Mesenteric fat pad (tissue), 1 donor: ENCODE data around the gene GUCY1B1. TPM values are rescaled to one million over a fixed set of nuclear protein-coding genes. Genes with fewer than 3 reads are reported as not detected.

Experiments
- DNase-seq: peaks from one replicate; pipeline ENCODE4 v3.0.0-alpha.2; 2020; ENCODE audit warnings: low spot score
- total RNA-seq: library from RNA; stranded (reverse); fragmentation: NEBNext Ultra II Directional; extraction: Animal tissue kit (Norgen Biotek cat#: 25700); gene quantifications from one replicate; pipeline ENCODE4 v1.2.1, GENCODE V29; 2021
- donor health status: DM: yes; HTN: yes; CAD: no.

Gene GUCY1B1
- total RNA-seq, 1 donor from 2014 or later = 5.0 TPM

DNA sequence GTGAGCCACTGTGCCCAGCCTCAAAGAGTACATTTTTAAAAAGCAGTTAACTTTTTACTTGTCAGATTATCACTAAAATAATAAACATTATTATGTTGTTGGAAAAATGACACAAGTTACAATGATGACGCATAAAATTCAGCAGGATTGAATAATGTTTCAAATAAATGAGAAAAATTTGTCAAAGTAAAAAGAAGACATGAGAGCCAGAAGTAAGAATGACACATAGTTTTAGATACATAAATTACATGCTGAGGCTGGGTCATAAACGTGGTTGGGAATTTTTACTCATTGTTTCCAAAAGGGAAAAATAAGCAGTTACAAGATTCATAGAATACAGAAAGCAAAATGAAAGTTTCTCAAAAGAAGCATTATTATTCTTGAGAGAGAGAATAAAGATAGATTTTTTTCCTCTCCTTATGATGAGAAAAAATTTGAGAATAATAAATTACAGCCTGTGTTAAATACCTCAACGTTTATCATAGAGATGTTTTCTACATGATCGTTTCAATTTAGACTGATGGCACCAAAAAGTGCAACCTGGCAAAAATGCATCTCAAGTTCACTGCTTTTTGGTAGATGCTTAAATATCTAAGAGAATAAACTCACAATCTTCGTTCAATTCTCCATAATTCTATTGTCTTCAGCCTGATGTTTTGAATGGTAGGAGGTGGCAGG lies 40.4 kb downstream of the GUCY1B1 start:
- no peak for DNase-seq

DNA sequence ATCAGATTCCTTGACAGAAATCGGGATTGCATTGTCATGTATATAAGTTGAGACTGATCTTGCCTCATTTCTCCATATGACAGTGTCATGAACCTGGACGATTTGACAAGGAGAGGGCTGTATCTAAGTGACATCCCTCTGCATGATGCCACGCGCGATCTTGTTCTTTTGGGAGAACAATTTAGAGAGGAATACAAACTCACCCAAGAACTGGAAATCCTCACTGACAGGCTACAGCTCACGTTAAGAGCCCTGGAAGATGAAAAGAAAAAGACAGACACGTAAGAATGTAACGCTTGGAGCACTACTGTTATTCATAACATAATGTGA lies 40.9 kb downstream of the GUCY1B1 start:
- DNase-seq = no peak

DNA sequence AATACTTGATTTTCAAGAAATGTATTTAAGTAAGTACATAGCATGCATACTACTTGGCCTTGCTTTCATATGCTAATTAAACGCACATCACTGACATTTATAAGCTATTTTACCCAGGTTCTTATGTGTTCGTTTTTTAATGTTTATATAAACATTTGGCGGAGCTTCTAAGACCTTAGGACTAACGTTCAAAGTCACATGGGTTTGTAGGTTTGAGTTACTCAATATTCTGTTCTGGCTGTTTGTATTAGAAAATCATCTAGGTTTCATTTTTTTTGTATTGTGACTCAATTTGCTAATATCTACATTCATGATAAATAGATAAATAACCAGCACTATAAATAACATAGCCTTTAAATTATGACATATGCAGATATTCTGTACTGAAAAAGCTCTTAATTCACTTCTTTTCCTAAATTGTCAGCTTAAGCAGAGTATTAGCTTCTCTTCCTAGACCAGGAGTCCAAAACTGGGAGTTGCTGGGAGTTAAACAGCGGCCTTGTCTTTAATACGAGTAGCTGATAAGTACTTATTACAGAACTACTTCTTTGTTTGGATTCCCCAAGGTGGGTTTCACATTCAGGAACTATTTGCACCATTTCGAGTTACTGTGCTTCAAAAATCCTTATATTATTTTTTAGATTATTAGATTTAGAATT lies 42.0 kb downstream of the GUCY1B1 start:
- DNase-seq = no peak

DNA sequence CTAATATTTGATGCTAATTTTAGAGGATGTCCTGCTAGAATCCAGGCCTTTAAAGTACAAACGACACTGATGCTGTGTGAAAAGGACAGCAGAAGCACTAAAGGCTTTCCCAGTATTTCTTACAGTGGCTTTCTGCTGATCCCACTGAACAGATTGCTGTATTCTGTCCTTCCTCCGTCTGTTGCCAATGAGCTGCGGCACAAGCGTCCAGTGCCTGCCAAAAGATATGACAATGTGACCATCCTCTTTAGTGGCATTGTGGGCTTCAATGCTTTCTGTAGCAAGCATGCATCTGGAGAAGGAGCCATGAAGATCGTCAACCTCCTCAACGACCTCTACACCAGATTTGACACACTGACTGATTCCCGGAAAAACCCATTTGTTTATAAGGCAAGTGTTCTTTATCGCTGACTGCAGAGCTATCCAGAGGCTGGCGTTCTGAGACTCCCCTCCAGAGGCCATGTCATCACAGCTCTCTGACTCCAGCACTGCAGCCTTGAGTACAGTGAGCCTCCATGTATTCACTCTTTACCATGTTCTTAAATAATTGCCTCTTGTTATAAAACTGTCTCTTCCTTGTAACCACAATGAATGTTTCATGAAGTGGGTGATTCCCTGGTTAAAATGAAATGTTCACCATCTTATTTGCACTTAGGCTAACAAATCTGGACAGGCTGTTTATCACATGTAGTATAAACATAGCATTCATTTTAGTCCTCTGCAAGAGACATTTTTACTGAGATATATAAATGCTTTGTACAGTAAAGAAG lies 43.6 kb downstream of the GUCY1B1 start:
- no peak for DNase-seq

DNA sequence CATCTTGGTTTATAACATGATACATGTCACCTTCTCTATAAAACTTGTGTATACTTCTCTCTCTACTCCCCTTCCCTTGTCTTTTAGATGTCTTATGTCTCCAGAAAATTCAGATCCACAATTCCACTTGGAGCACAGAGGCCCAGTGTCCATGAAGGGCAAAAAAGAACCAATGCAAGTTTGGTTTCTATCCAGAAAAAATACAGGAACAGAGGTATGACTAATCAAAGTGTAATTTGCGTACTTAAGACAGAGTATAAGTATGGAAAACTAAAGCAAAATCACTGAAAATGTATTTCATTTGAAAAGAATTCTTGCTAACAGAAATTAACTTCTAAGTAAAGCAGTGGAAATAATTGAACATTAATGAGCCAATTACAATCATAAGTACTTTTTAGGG lies 46.2 kb downstream of the GUCY1B1 start:
- no peak for DNase-seq

DNA sequence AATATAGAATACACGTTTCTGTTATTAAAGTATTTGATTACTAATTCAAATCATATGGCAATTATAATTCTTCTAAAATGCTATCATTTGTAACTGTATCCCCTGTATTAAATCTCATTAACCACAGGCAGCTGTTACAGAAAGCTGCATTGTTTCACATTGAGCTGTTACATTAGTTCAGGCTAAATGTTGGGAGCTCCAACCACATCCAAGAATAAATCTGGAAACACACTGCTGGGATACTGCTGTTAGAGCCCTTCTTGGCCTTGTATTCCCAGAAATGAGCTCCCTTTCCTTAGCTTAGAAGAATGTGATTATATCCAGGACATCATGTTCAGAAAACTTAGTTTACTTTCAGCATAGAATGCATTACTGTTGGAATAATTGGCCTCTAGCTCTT lies 48.2 kb downstream of the GUCY1B1 start:
- no peak for DNase-seq

DNA sequence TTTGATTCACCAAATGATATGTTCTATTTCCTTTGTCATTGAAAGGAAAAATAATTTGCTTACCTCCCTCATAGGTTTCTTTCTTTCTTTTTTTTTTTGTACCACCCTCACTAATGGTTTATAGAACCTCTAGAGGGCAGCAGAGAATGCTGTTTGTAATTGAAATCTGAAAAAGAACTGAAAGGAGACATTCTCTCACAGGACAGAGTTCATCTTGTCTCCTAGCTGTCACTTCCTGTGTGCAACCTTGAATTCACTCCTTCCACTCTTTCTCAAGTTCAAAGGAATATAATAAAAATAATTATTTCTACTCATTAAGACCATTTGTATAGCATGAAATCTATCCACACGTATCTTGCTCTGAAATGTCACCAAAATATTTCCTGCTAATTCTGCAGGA lies 51.0 kb downstream of the GUCY1B1 start:
- DNase-seq = no peak

DNA sequence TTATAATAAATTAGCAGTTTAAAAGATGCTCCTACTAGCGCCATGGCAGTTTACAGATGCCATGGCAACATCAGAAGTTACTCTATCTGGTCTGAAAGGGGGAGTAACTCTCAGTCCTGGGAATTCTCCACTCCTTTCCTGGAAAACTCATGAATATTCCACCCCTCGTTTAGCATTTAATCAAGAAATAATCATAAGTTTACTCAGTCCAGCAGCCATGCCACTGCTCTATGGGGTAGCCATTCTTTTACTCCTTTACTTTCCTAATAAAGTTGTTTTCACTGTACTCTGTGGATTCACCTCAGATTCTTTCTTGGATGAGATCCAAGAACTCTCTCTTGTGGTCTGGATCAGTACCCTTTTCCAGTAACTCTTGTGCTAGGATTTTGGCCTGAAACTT lies 52.3 kb downstream of the GUCY1B1 start:
- no peak for DNase-seq

DNA sequence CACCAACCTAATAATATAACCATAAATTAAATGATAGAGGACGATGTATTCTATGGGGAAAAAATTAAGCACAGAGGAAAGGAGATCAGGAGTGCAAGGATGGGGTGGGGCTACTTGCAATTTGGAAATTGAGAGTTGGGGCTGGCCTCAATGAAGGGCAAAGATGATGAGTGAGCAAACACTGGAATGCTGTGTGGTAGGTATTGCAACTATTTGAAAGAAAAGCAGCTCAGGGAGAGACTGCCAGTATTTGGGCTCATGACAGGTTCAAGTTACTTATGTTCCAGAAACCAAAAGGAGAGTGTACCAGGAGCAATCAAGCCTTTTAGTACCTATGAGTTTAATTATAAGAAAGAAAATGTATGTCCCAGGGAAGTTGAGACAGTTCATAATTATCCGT lies 59.8 kb downstream of the GUCY1B1 start:
- DNase-seq = no peak

DNA sequence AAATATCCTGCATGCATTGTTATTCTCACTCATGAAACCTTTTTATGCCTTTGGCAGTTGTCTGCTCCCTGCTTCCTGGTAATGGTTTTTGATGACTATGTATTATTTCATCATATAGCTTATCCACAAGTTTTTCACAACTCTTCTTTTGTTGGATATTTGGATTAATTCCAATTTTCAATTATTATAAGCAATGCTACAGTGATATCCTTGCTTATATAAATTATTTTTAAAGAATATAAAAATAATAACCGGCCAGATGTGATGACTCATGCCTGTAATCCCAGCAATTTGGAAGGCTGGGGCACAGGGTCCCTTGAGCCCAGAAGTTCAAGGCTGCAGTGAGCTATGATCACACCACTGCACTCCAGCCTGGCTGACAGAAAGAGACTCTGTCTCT lies 60.2 kb downstream of the GUCY1B1 start:
- DNase-seq = no peak

DNA sequence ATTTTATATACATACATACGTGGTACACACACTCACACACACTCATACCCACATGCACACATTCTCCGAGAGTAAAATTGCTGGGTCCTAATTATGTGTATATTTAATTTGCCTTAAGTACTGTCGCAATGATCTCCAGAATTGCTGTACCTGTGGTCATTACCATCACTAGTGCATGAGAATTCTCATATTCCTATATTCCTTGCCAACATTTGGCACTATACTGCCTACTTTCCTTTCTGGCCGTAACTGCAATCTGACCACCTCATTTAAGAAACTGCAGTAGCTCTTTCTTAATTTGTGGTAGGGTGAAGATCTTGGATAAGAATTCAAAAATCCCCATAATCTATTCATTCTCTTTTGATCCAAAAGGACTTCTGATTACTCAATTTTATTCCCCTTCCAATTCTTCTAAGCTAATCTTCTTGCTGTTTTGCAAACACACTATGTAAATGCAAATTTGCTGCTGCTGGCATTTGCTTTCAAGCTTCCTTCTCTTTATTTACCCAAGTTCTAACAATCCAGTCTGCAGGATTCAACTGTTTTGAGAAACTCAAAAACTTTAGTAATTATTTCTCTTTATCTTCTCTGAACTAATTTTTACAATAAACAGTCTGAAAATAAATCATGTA lies 62.2 kb downstream of the GUCY1B1 start:
- DNase-seq = no peak

DNA sequence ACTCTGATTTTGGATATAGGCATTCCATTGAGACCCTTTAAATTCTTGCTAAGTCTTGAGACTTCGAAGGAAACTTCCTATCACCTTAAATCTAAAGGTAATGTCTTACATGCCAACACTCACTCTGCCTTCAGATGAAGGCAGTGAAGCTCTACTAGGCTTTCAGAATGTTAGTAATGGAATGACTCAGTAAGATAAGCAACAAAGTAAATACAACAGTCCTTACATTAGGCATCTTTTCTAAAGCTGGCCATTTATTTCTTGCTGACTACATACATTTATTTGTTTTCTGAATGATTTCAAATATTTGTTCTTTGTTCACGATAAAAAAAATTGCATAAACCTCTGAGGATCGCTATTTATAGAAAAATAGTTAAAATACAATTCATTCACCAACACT lies 63.8 kb downstream of the GUCY1B1 start:
- DNase-seq = no peak

DNA sequence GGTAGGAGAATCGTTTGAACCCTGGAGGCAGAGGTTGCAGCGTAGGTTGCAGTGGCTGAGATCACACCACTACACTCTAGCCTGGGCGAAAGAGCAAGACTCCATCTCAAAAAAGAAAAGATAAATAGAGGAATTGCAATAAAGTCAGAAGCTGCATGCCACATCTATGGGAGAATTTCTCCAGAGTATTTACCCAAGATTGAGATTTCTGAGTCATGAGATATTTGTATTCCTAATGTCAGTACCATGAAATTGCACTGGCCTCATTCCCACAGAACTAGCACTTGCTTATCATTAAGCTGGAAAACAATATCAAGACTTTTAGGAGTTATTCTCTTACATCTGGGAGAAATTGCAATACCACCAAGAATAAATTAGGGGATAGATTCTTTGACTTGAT lies 69.8 kb downstream of the GUCY1B1 start:
- DNase-seq = no peak

DNA sequence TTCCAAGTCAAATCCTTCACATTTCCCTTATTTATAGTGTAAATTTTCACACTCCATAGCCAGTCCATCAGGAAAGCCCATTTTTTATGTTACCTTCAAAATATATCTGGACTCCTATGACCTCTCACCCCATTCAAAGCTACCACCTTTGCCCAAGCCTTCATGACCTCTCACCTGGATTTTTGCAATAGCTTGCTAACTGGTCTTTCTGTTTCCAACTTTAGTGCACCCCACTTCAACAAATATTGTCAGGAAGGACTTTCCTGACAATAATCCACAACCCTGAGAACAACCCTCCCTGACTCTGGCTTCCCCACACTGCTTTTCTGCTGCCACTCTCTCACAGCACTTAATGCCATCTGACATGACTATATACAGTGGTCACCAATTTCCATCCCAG lies 73.8 kb downstream of the GUCY1B1 start:
- DNase-seq = no peak

DNA sequence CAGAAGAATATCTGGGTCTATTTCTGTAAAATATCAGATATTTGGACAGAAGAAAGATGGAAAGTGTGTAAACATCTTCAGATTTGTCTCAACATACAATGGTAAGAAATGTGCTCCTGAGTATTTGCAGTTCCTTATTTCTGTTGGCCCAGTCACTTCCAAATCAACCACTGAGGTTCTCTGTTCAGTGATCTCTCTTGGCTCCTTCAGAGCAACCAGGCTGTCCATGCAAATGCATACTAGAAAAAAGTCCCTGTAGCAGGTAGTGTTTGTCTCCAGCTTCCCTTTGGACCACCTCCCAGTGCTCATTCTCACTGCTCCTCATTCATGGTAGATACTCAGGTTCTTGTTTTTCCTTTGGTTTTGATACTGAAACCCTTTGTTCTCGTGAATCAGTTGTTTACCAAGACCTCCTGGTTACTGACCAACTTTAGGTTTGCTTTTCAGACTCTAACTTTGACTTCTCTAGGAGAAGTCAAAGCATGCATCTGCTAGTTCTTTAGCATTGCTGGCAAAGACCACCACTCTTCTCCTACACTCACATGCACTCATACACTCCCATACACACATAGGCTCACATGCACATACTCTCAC lies 78.5 kb downstream of the GUCY1B1 start:
- DNase-seq = no peak

DNA sequence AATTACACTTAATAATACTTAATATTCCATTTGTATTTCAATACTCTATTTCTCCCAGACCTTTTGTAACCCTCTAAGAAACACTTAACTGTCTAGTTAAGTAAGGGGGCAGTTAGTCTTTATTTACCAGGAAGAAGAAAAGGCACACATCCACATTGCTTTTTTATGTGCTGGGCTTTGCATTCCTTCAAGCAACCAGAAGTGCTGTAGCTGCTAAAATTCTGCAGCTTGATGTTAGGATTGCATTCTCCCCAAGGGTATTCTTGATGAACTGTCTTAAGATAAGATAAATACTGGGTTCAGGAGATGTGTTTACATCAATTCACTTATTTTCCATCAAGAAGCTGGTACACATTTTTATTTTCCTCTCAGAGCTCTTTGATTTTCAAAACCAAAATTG lies 83.3 kb downstream of the GUCY1B1 start:
- no peak for DNase-seq

DNA sequence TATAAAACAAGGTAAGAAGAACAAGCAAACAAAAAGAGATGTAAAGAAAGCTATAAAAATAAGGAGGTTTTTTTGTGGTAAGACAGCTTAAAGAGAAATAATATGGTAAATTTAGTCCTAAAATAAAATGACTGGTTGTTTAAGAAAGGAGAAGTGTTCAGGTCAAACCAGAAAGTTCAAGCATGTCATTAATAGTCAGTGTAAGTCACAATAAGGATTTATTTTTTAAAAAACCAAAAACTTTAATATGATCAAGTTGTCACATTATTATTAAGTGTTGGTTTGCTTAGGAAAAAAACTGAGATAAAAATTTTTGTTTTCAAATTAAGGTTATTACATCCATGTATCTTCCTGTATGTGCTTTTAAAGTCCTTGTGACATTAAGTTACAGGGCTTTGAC lies 88.1 kb downstream of the GUCY1B1 start:
- no peak for DNase-seq

DNA sequence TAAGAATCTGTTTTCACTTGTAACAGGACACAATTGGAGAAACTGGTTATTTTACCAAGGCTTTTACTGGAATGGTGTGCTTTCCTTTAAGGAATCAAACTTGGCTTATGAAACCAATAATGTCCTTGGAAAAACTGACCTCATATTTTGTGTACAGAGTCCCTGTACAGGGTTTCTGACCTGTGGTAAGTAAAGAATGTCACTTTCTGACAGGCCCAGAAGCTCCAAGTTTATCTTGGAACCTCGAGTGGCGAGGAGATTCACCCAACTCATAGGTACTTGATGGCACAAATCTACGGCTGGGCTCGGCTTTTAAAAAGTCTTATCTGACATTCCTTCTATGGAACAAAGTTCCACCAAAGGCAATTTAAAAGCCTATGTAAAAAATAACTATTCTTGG lies 90.2 kb downstream of the GUCY1B1 start:
- no peak for DNase-seq

DNA sequence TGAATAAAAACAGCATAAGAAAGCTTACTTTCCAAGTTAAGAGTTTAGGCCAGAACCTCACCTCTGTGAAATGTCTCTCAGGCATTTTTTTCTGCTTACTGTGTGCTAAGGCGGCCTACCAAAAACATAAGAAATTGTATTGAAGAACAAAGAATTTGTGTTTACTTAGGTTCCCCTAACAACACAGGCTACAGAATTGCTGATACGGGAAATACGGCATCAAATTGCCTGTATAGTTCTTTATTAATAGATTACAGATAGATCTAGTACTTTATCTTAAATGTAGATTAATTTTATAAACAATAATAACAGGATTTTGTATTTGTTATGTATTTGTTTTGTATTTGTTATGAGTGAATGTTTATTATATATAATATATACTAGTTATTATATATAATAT lies 94.4 kb downstream of the GUCY1B1 start:
- no peak for DNase-seq

DNA sequence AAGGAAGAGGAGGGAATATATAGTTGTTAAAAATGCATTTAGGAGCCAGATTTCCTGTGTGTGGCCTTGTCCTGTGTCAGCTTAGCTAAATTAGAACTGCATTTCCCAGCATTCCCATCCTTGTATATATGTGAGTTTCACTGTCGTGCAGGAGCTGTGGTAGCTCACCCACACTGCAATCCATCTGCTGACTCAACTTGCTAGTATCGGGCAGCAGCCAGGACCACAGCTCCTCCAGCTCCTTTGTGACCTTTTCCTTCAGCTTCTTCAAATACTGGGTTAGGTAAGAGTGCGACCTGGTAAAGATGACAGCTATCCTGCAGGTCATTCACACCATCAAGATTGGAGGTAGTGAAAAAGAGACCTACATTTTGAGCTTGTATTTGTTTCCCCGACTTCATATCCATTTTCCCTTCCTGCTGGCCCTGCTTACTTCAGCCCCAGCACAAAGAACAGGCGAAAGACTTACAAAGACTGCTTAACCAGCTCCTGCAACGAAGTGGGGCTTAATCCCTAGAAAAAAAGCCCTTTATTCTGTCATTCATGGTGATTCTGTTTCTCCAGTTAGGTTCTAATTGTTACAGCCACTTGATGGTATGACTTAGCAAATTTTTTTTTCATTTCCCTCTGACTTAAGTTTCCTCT lies 95.9 kb downstream of the GUCY1B1 start:
- no peak for DNase-seq

DNA sequence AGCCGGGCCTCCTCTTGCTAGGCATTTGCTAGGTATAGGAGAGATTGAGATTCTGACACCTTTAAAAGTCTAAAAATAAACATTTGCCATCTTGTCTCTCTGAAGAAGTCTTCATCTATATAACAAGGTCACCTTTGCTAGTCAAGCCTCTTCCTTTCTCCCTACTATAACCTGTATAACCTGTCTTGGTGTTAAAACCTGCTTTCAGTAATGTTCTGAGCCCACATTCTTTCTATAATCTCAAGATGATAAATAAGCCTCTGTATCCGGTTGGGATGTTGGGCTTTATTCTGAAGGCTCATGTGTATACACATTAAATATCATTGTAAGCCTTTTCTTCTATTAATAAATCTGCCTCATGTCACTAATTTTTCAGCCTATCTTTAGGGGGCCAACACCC lies 97.1 kb downstream of the GUCY1B1 start:
- DNase-seq = no peak
